Tibial artery (tissue), 4 donors: Measurements from ENCODE around the gene SUPT20H.

Experiments used
- DNase-seq, 2 donors: peaks; one replicate each; pipeline ENCODE4 v3.0.0-alpha.2; 2019
- H3K27ac ChIP-seq, 2 donors: fragments of 200-600 bp; sonication (generic) in 1 of 2; 1 replicate in 1 of 2; 2 replicates in 1 of 2; pipeline ENCODE4 v1.5.1; 2018 to 2019; ENCODE audit warnings: mild to moderate bottlenecking in 1 of 2
- H3K27me3 ChIP-seq, 2 donors: fragments of 200-600 bp; sonication (generic) in 1 of 2; one replicate each; pipeline versions ENCODE4 v1.5.1 to v1.6.0; 2016 to 2019
- H3K36me3 ChIP-seq, 3 donors: fragments of 200-600 bp; sonication (generic) in 2 of 3; one replicate each; pipeline ENCODE4 v1.5.1; 2016 to 2019; ENCODE audit warnings: mild to moderate bottlenecking in 2 of 3
- H3K4me1 ChIP-seq, 4 donors: fragments of 200-600 bp; sonication (generic) in 2 of 4; 1 replicate in 3 of 4; 2 replicates in 1 of 4; pipeline ENCODE4 v1.5.1; 2016 to 2019
- H3K4me3 ChIP-seq, 2 donors: fragments of 200-600 bp; sonication (generic) in 1 of 2; 1 replicate in 1 of 2; 2 replicates in 1 of 2; pipeline ENCODE4 v1.5.1; 2018 to 2019; ENCODE audit warnings: mild to moderate bottlenecking in 2 of 2
- H3K9me3 ChIP-seq, 3 donors: fragments of 200-600 bp; sonication (generic) in 1 of 3; one replicate each; pipeline ENCODE4 v1.5.1; 2016 to 2019
- CTCF ChIP-seq, 2 experiments: fragments of 200-600 bp in 1 of 2; fragments of 450-650 bp in 1 of 2; IDR thresholded peaks; one replicate each; pipeline ENCODE4 v1.5.1; 2017 to 2019; ENCODE audit warnings: antibody characterized with exemption in 2 of 2, mild to moderate bottlenecking in 1 of 2, moderate library complexity in 1 of 2
- intact Hi-C: fragments of 100-400 bp; cut with DNase I; formaldehyde crosslinking; loops from one replicate; pipeline ENCODE4 v1.15.0; 2023; ENCODE audit warnings: low total_unique reads

Gene SUPT20H

GRCh38 chr13:37076818-37077217, 17.3 kb upstream of the SUPT20H start:
- intact Hi-C loops, result no loop called here
- Histone ChIP-seq H3K4me3 (no peak overlapping the region), H3K27me3 (no peaks in the 10 kb centered on the region), H3K4me1 (no peaks in the 10 kb centered on the region), H3K36me3 (no peaks in the 10 kb centered on the region), H3K27ac (no peak overlapping the region), H3K9me3 (no peaks in the 10 kb centered on the region)
- no peak for DNase-seq
- no peak for TF ChIP-seq CTCF (IDR thresholded peaks at IDR 0.05)

- no peaks in the 10 kb centered on the region for H3K36me3 ChIP-seq
- no peaks in the 10 kb centered on the region for H3K4me1 ChIP-seq
- no peaks in the 10 kb centered on the region for H3K9me3 ChIP-seq
- no peak overlapping the region for H3K27ac ChIP-seq
- DNase-seq, result no peak
- no peak for TF ChIP-seq CTCF (IDR thresholded peaks at IDR 0.05)
- intact Hi-C loops, result no loop called here
- H3K27me3 ChIP-seq, result no peaks in the 10 kb centered on the region
- no peak overlapping the region for H3K4me3 ChIP-seq
Measured at GRCh38 chr13:37075164-37075563, 15.7 kb upstream of the SUPT20H start.

- Histone ChIP-seq H3K4me1 (no peaks in the 10 kb centered on the region), H3K27me3 (no peaks in the 10 kb centered on the region), H3K9me3 (no peaks in the 10 kb centered on the region), H3K36me3 (no peaks in the 10 kb centered on the region), H3K4me3 (no peak overlapping the region), H3K27ac (no peak overlapping the region)
- intact Hi-C loops, result no loop called here
- TF ChIP-seq CTCF (IDR thresholded peaks at IDR 0.05), result peak; percentile 30 to 51
- no peak for DNase-seq
Measured at GRCh38 chr13:37074703-37075102, 15.2 kb upstream of the SUPT20H start.

GRCh38 chr13:37072024-37072423, 12.5 kb upstream of the SUPT20H start:
- no peak overlapping the region for H3K4me3 ChIP-seq
- no peaks in the 10 kb centered on the region for H3K36me3 ChIP-seq
- no peak for TF ChIP-seq CTCF (IDR thresholded peaks at IDR 0.05)
- no peaks in the 10 kb centered on the region for H3K27me3 ChIP-seq
- no peak overlapping the region for H3K27ac ChIP-seq
- no peaks in the 10 kb centered on the region for H3K4me1 ChIP-seq
- intact Hi-C loops, result no loop called here
- DNase-seq, result no peak
- no peaks in the 10 kb centered on the region for H3K9me3 ChIP-seq

- no peaks in the 10 kb centered on the region for H3K27me3 ChIP-seq
- no peaks in the 10 kb centered on the region for H3K4me1 ChIP-seq
- no peak for TF ChIP-seq CTCF (IDR thresholded peaks at IDR 0.05)
- H3K36me3 ChIP-seq, result no peaks in the 10 kb centered on the region
- DNase-seq, result no peak
- no peak overlapping the region for H3K27ac ChIP-seq
- no peak overlapping the region for H3K4me3 ChIP-seq
- intact Hi-C loops, result no loop called here
- H3K9me3 ChIP-seq, result no peaks in the 10 kb centered on the region
Measured at GRCh38 chr13:37070956-37071355, 11.5 kb upstream of the SUPT20H start.

- H3K4me3 ChIP-seq, result no peak overlapping the region
- TF ChIP-seq CTCF (IDR thresholded peaks at IDR 0.05), result no peak
- no peaks in the 10 kb centered on the region for H3K27me3 ChIP-seq
- H3K27ac ChIP-seq, result no peak overlapping the region
- intact Hi-C loops, result no loop called here
- no peaks in the 10 kb centered on the region for H3K9me3 ChIP-seq
- no peaks in the 10 kb centered on the region for H3K4me1 ChIP-seq
- DNase-seq, result no peak
- no peaks in the 10 kb centered on the region for H3K36me3 ChIP-seq
Measured at GRCh38 chr13:37070145-37070695, 10.7 kb upstream of the SUPT20H start.
